WTC11 (cell line): ENCODE results near the gene ARHGEF17. TPM values are rescaled to one million over a fixed set of nuclear protein-coding genes. Genes with fewer than 3 reads are reported as not detected.

Experiments
- ATAC-seq: fragments of 200-7000 bp; cut with Tn5 transposase; 2 replicates; pipeline ENCODE4 v1.10.0; 2021; ENCODE audit warnings: mild to moderate bottlenecking, moderate library complexity
- CTCF ChIA-PET: fragments of 300-600 bp; sonication (Branson Sonifier 250); formaldehyde crosslinking; loops from one replicate; lab custom pipeline; 2021; ENCODE audit warnings: antibody characterized with exemption; lab: Charles Lee
- POLR2A ChIA-PET: fragments of 350-600 bp; sonication (Branson Sonifier 250); formaldehyde crosslinking; loops from one replicate; lab custom pipeline; 2021; ENCODE audit warnings: antibody characterized with exemption; lab: Charles Lee
- DNase-seq: peaks from one replicate; pipeline ENCODE4 v3.0.0; 2021; ENCODE audit warnings: low spot score
- H3K27ac Mint-ChIP-seq: 2 replicates; pipeline ENCODE4 v1.8.0; 2021; ENCODE audit warnings: mixed read lengths
- H3K27me3 Mint-ChIP-seq: 2 replicates; pipeline ENCODE4 v1.8.0; 2021; ENCODE audit warnings: low read depth, mild to moderate bottlenecking, moderate library complexity, mixed read lengths
- H3K36me3 Mint-ChIP-seq: 2 replicates; pipeline ENCODE4 v1.8.0; 2021; ENCODE audit warnings: mixed read lengths
- H3K4me1 Mint-ChIP-seq: 2 replicates; pipeline ENCODE4 v1.8.0; 2022; ENCODE audit warnings: mixed read lengths
- H3K4me3 Mint-ChIP-seq: 2 replicates; pipeline ENCODE4 v1.8.0; 2021; ENCODE audit warnings: mild to moderate bottlenecking, moderate library complexity, mixed read lengths
- H3K9me3 Mint-ChIP-seq: 2 replicates; pipeline ENCODE4 v1.8.0; 2021; ENCODE audit warnings: mixed read lengths
- AR ChIP-seq: fragments of 250-450 bp; sonication (Bioruptor Pico); IDR thresholded peaks from 2 replicates; pipeline ENCODE4 v1.9.0; 2021; ENCODE audit warnings: mild to moderate bottlenecking
- CREB1 ChIP-seq: sonication (generic); formaldehyde crosslinking; IDR thresholded peaks from 2 replicates; pipeline ENCODE4 v1.8.0; 2023; ENCODE audit warnings: mild to moderate bottlenecking, missing genetic modification reagents
- CTCF ChIP-seq: fragments of 200-600 bp; IDR thresholded peaks from 2 replicates; pipeline ENCODE4 v1.8.0; 2022; ENCODE audit warnings: antibody characterized with exemption
- E2F4 ChIP-seq: sonication (generic); formaldehyde crosslinking; IDR thresholded peaks from 2 replicates; pipeline ENCODE4 v1.8.1; 2022; ENCODE audit warnings: low read depth, mild to moderate bottlenecking, moderate library complexity, missing genetic modification reagents, borderline replicate concordance
- EMX1 ChIP-seq: fragments of 250-450 bp; sonication (Bioruptor Pico); IDR thresholded peaks from 2 replicates; pipeline ENCODE4 v1.8.0; 2021; ENCODE audit warnings: mild to moderate bottlenecking
- FOXJ3 ChIP-seq: sonication (generic); formaldehyde crosslinking; IDR thresholded peaks from 2 replicates; pipeline ENCODE4 v1.9.0; 2021; ENCODE audit warnings: missing genetic modification reagents, mild to moderate bottlenecking, borderline replicate concordance
- FOXP4 ChIP-seq: sonication (generic); formaldehyde crosslinking; IDR thresholded peaks from 2 replicates; pipeline ENCODE4 v1.8.0; 2022; ENCODE audit warnings: mild to moderate bottlenecking, missing genetic modification reagents
- JUN ChIP-seq: sonication (generic); formaldehyde crosslinking; IDR thresholded peaks from 2 replicates; pipeline ENCODE4 v1.8.0; 2023; ENCODE audit warnings: mild to moderate bottlenecking, missing genetic modification reagents
- MLX ChIP-seq: sonication (generic); formaldehyde crosslinking; IDR thresholded peaks from 2 replicates; pipeline ENCODE4 v1.8.1; 2023; ENCODE audit warnings: mild to moderate bottlenecking, missing genetic modification reagents, moderate library complexity
- MYBL2 ChIP-seq: sonication (generic); formaldehyde crosslinking; IDR thresholded peaks from 2 replicates; pipeline ENCODE4 v1.8.1; 2023; ENCODE audit warnings: mild to moderate bottlenecking, moderate library complexity, missing genetic modification reagents
- NR2C2 ChIP-seq: sonication (generic); formaldehyde crosslinking; IDR thresholded peaks from 2 replicates; pipeline ENCODE4 v1.8.0; 2022; ENCODE audit warnings: mild to moderate bottlenecking, missing genetic modification reagents
- OVOL2 ChIP-seq: fragments of 250-450 bp; sonication (Bioruptor Pico); IDR thresholded peaks from 2 replicates; pipeline ENCODE4 v1.9.0; 2021; ENCODE audit warnings: mild to moderate bottlenecking, borderline replicate concordance
- PREB ChIP-seq: sonication (generic); formaldehyde crosslinking; IDR thresholded peaks from 2 replicates; pipeline ENCODE4 v1.8.1; 2022; ENCODE audit warnings: mild to moderate bottlenecking, missing genetic modification reagents, moderate library complexity, borderline replicate concordance
- RELA ChIP-seq: sonication (generic); formaldehyde crosslinking; IDR thresholded peaks from 2 replicates; pipeline ENCODE4 v1.8.1; 2022; ENCODE audit warnings: missing genetic modification reagents, mild to moderate bottlenecking, borderline replicate concordance
- SMAD4 ChIP-seq: sonication (generic); formaldehyde crosslinking; IDR thresholded peaks from 2 replicates; pipeline ENCODE4 v1.8.0; 2022; ENCODE audit warnings: mild to moderate bottlenecking, missing genetic modification reagents
- SOX15 ChIP-seq: fragments of 250-450 bp; sonication (Bioruptor Pico); IDR thresholded peaks from 2 replicates; pipeline ENCODE4 v1.9.0; 2021; ENCODE audit warnings: mild to moderate bottlenecking
- ZBTB43 ChIP-seq: sonication (generic); formaldehyde crosslinking; IDR thresholded peaks from 2 replicates; pipeline ENCODE4 v1.8.1; 2023; ENCODE audit warnings: mild to moderate bottlenecking, missing genetic modification reagents
- ZNF121 ChIP-seq: sonication (generic); formaldehyde crosslinking; IDR thresholded peaks from 2 replicates; pipeline ENCODE4 v1.8.0; 2023; ENCODE audit warnings: missing genetic modification reagents
- ZNF317 ChIP-seq: sonication (generic); formaldehyde crosslinking; IDR thresholded peaks from 2 replicates; pipeline ENCODE4 v1.8.1; 2023; ENCODE audit warnings: low read depth, mild to moderate bottlenecking, moderate library complexity, missing genetic modification reagents, borderline replicate concordance
- total RNA-seq: library from RNA; stranded (reverse); gene quantifications from 3 replicates; pipeline ENCODE4 v1.2.3, GENCODE V29; 2021

Gene ARHGEF17
- total RNA-seq, 1 experiment from 2014 or later = 18.2 TPM

- TF ChIP-seq MLX (CRISPR knock-in tag) = no peak
- no peak for TF ChIP-seq SMAD4
- no peak for TF ChIP-seq NR2C2 (CRISPR knock-in tag)
- no peak for TF ChIP-seq JUN (CRISPR knock-in tag)
- no peak for TF ChIP-seq EMX1 (CRISPR knock-in tag)
- no peak for TF ChIP-seq SOX15
- no peak for TF ChIP-seq CTCF
- no peak for TF ChIP-seq OVOL2 (CRISPR knock-in tag)
These were observed 39.3 kb upstream of the ARHGEF17 start (continued) for GRCh38 chr11:73268671-73269271.

- CTCF ChIA-PET = interaction anchor here (0.9 to 5.0 kb wide), 11 partner anchors 17 to 91 kb away, joined by 3 to 36 read pairs (median 7); partner anchors contain the start of gene ARHGEF17
- no peak overlapping the region for H3K4me3 Mint-ChIP-seq
- DNase-seq = no peak
These were observed 38.5 kb upstream of the ARHGEF17 start for GRCh38 chr11:73269459-73270015.

GRCh38 chr11:73270016-73270854 is 37.8 kb upstream of the ARHGEF17 start:
- no peaks in the 10 kb centered on the region for H3K9me3 Mint-ChIP-seq
- H3K4me1 Mint-ChIP-seq = peaks cover 34% of the 10 kb centered on the region
- DNase-seq (no peak), ATAC-seq (peak; percentile 21)
- no peak overlapping the region for H3K4me3 Mint-ChIP-seq
- H3K36me3 Mint-ChIP-seq = no peaks in the 10 kb centered on the region
- H3K27ac Mint-ChIP-seq = no peak overlapping the region
- H3K27me3 Mint-ChIP-seq = peaks cover 19% of the 10 kb centered on the region
- ChIA-PET POLR2A (interaction anchor here (0.6 kb wide), 1 partner anchor 404 kb away, joined by 3 read pairs; no protein-coding TSS in a partner anchor), CTCF (interaction anchor here (0.6 to 5.0 kb wide), 15 partner anchors 10 to 90 kb away, joined by 3 to 36 read pairs (median 5); partner anchors contain the start of gene ARHGEF17)
- TF ChIP-seq ZBTB43 (CRISPR knock-in tag) (no peak), AR (CRISPR knock-in tag) (no peak), FOXJ3 (CRISPR knock-in tag) (no peak), FOXP4 (CRISPR knock-in tag) (no peak), E2F4 (CRISPR knock-in tag) (no peak), PREB (no peak), RELA (CRISPR knock-in tag) (no peak)

More at GRCh38 chr11:73269459-73270015, 38.5 kb upstream of the ARHGEF17 start:
- Mint-ChIP-seq H3K27me3 (peaks cover 26% of the 10 kb centered on the region), H3K9me3 (no peaks in the 10 kb centered on the region), H3K27ac (no peak overlapping the region), H3K4me1 (peaks cover 38% of the 10 kb centered on the region), H3K36me3 (no peaks in the 10 kb centered on the region)
- POLR2A ChIA-PET = interaction anchor here (1.4 kb wide), 1 partner anchor 27 kb away, joined by 3 read pairs; no protein-coding TSS in a partner anchor
- peak; percentile 63 for ATAC-seq
- TF ChIP-seq MYBL2 = no peak
- TF ChIP-seq ZNF121 = no peak
- TF ChIP-seq ZNF317 (CRISPR knock-in tag) = no peak
- TF ChIP-seq JUN (CRISPR knock-in tag) = no peak
- TF ChIP-seq CREB1 = no peak
